Activated gamma-delta T cell treated with anti-CD3 and anti-CD28 coated beads, Interleukin-2, amount 50 U/mL, for 16 hours (primary cell): ENCODE data around the gene PFDN5.
A peak's percentile ranks its signal among the peaks of the same experiment; 100 is the strongest.
"Not testable (repeated sequence)": the region's sequence is repeated elsewhere in the genome, so short reads cannot be mapped to it uniquely, and the experiment has no call there.

ENCODE experiments used
- DNase-seq: peaks from one replicate; pipeline ENCODE4 v3.0.0-alpha.2; 2020; ENCODE audit warnings: low read depth

PFDN5 gene

GRCh38 chr12:53328043-53328435 is 32.7 kb downstream of the PFDN5 start:
- no peak for DNase-seq

DNA sequence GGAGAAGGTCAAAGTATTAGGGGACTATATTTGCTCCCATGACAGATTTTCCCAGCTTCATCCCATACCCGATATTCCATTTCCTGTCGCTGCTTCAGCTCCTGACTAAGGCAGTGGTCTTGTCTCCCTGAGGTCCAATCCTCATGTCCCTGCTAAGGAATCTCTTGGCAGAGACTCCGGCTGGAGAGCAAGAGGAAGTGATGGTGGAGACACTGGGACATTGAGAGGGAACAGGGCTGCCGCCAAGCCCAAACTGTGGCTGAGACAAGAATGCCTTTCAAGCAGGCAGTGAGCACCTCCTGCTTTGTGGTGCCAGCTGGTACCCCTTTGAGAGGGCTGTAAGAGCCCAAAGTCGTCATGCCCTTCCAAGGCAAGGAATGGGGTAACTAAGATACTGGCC is 35.3 kb downstream of the PFDN5 start:
- DNase-seq = no peak

GRCh38 chr12:53332339-53332738 is 37.0 kb downstream of the PFDN5 start:
- DNase-seq = not testable (repeated sequence)

GRCh38 chr12:53332744-53333143 is 37.4 kb downstream of the PFDN5 start:
- DNase-seq = no peak

- DNase-seq = no peak
Observed at GRCh38 chr12:53333289-53333688, 37.9 kb downstream of the PFDN5 start.

DNA sequence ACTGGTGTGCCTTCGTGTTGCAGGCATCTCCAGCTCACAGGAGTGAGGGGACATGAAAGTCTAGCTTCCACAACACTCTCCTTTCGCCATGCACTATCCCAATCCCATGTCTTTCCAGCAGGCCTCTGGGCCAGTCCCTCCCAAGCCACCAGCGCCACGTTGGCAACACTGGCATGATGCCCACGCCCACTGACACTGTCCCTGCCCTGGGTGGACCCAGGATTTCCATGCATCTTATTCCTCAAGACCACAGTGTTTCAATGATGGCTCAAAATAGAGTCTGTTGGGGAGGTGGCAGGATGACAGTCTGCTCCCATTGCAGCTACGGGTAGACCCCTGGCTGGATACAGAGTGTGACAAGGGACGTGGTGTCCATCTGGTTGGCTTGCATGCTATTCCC is 38.5 kb downstream of the PFDN5 start:
- DNase-seq = no peak

GRCh38 chr12:53334822-53335221 is 39.5 kb downstream of the PFDN5 start:
- no peak for DNase-seq

DNA sequence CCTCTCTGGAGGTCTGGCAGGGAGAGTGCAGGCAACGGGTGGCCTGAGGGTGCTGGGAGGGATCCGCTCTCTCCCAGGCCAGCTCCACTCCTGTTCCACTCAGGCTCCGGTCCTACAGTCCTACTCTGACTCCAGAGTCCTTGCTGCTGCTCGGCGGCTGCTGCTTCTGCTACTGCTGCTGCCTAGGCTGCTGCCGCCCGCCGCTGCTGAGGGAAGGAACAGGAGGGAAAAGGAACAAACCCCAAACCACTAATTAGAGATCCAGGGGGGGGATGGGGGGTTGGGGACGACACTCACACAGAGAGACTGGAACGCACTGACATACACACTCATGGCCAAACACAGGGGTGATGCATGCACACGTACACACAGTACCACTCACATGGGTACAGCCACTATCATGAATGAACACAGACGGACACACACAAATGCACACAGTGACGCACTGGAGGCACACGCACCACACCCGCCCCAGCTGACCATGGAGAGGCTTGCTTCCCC is 40.9 kb downstream of the PFDN5 start, which contains the start of gene SP7:
Gene SP7 (minus strand): TSS at position 174 of the 501 bp plus-strand sequence. CDS start 708 bp downstream, outside the sequence.
- no peak for DNase-seq

- no peak for DNase-seq
Observed at GRCh38 chr12:53338017-53338416, 42.7 kb downstream of the PFDN5 start.

DNA sequence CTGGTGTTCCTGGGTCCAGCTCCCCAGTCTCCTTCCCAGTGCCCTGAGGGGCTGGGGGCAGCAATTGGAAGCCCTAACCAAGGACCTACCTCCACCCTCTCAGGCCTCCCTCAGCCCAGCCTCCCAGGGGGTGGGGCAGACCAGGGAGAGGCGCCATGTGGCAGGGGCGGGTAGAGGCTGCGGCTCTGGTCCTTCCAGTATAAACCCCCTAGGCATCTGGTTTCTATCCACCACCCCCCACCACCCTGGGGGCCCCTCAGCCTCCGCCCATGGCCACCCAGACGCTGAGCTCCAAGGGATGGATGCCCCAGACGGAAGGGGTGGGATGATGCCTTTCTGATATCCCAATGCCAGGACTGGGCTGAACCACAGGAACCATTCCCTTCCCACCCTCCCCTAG is 43.6 kb downstream of the PFDN5 start:
- DNase-seq = no peak

DNA sequence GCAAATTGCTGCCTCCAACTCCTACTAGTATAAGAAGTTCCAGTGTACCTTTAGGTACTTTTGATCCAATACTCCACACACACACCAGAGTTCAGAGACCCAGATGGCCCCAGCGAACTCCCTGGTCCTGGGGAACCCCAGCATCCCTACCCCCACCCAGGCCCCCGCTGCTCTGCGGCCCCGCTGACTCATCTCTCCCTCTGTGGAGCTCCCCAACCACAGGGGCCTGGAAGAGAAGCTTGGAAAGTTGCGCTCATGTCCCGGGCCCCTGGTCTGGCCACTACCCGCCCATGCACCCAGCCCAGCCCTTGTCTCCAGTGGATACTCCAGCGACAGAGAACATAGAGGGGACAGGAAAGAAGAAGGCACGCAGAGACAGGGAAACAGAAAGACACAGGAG is 45.1 kb downstream of the PFDN5 start:
- no peak for DNase-seq

DNA sequence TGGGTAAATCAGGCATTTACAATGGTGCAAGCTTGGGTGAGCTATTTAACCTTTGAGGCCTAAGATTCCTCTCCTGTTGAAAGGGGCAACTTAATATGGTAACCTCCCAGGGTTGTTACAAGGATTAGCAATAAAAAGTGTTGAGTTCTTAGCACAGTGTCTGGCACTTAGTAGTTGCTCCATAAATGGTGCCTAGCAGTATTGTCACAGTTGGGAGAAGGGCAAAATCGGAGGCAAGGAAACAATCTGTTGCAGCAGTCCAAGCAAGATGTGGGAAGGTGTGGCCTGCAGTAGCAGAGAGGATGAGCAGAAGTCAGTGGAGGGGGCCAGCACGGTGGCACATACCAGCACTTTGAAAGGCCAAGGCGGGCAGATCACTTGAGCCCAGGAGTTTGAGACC is 48.1 kb downstream of the PFDN5 start:
- no peak for DNase-seq

DNA sequence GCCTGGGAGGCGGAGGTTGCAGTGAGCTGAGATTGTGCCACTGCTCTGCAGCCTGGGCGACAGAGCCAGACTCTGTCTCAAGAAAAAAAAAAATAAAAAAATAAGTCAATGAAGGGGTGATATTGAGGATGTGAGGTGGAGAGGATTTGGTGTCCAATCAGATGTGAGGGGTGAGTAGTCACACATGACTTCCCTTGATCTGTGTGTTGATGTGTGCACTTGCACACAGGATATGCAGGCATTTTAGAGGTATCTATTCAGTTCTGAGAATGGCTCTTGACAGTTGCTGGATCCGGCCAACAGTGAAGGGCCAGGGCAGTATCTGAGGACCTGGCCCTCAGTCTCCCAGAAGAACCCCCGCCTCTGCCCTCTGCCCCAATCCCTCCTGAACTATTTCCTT is 48.6 kb downstream of the PFDN5 start:
- DNase-seq = no peak

GRCh38 chr12:53344487-53344823 is 49.1 kb downstream of the PFDN5 start:
- DNase-seq = no peak

GRCh38 chr12:53344824-53345485 is 49.6 kb downstream of the PFDN5 start:
- peak; percentile 56 for DNase-seq

DNA sequence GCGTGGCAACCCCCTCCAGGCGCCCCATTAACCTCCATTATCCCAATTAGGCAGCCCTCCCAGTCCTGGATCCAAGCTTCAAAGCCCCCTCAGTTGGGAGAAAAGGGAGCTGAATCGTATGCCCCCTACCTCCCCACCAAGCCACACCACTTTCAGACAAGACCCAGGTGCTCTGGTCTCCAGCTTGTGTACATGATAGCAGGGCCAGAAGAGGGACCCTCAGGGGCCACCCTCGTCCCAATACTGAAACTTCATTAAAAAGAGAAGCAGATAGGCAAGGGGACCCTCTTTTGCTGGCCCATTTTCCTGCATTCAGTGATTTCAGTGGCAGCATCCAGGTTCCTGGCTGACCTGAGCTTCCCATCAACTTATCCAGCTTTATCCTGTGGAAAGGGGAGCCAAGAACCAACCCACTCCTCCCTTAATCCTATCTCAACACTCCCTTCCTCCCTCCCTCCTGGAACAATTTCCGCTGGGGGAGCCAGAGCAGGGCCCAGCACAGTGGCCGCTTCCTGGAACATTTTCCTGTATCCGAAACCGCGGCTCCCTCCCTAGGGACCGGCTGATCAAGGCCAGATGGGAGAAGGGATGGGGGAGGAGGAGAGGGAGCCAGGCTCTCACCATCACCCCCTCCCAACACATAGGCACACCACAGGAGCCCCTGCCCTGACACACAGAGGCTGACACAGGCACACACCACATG is 50.3 kb downstream of the PFDN5 start:
- DNase-seq = no peak

GRCh38 chr12:53346491-53346890 is 51.1 kb downstream of the PFDN5 start:
- DNase-seq = no peak

- DNase-seq = no peak
Observed at GRCh38 chr12:53347905-53348304, 52.6 kb downstream of the PFDN5 start.
